Measurements from ENCODE around the gene GLIS1. TPM values are rescaled to one million over a fixed set of nuclear protein-coding genes. Genes with fewer than 3 reads are reported as not detected.

Gene GLIS1
- total RNA-seq, 1 experiment from 2014 or later = 0.24 TPM

DNA sequence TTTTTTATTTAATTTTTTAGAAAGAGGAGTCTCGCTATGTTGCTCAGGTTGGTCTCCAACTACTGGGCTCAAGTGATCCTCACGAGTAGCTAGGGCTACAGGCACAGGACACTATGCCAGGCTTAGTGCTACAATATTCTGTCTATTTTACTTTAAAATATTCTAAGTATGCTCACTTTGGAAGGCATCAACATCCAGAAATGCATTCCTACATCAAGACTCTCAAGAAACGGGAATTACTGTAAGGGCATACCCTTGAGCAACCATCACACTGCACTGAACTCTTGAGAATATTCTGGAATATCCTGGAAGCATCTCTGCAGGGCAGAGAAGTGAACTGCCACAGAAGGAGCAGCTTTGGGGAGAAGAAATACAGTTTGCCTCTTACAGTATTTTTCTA is 280.3 kb downstream of the GLIS1 start (continued):
- TF ChIP-seq ZNF425 (CRISPR knock-in tag; conservative IDR thresholded peaks at IDR 0.05) = no peak
- no peak for TF ChIP-seq FOXP1 (CRISPR knock-in tag; IDR thresholded peaks at IDR 0.05; ENCODE audit: borderline replicate concordance)
- TF ChIP-seq, protein P1, sequence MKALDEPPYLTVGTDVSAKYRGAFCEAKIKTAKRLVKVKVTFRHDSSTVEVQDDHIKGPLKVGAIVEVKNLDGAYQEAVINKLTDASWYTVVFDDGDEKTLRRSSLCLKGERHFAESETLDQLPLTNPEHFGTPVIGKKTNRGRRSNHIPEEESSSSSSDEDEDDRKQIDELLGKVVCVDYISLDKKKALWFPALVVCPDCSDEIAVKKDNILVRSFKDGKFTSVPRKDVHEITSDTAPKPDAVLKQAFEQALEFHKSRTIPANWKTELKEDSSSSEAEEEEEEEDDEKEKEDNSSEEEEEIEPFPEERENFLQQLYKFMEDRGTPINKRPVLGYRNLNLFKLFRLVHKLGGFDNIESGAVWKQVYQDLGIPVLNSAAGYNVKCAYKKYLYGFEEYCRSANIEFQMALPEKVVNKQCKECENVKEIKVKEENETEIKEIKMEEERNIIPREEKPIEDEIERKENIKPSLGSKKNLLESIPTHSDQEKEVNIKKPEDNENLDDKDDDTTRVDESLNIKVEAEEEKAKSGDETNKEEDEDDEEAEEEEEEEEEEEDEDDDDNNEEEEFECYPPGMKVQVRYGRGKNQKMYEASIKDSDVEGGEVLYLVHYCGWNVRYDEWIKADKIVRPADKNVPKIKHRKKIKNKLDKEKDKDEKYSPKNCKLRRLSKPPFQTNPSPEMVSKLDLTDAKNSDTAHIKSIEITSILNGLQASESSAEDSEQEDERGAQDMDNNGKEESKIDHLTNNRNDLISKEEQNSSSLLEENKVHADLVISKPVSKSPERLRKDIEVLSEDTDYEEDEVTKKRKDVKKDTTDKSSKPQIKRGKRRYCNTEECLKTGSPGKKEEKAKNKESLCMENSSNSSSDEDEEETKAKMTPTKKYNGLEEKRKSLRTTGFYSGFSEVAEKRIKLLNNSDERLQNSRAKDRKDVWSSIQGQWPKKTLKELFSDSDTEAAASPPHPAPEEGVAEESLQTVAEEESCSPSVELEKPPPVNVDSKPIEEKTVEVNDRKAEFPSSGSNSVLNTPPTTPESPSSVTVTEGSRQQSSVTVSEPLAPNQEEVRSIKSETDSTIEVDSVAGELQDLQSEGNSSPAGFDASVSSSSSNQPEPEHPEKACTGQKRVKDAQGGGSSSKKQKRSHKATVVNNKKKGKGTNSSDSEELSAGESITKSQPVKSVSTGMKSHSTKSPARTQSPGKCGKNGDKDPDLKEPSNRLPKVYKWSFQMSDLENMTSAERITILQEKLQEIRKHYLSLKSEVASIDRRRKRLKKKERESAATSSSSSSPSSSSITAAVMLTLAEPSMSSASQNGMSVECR (CRISPR knock-in tag; IDR thresholded peaks at IDR 0.05; ENCODE audit: borderline replicate concordance) = no peak
- TF ChIP-seq ZNF317 (CRISPR knock-in tag; IDR thresholded peaks at IDR 0.05; ENCODE audit: borderline replicate concordance, low read depth) = no peak
- no peak for TF ChIP-seq AFF4 (CRISPR knock-in tag; IDR thresholded peaks at IDR 0.05; ENCODE audit: borderline replicate concordance)
- no peak for TF ChIP-seq ZNF219 (CRISPR knock-in tag; IDR thresholded peaks at IDR 0.05; ENCODE audit: borderline replicate concordance)

Other genes with a start within 250 kb of the GLIS1 start
- 52.4 to 61.2 TPM (median 54.2 TPM) in 3 replicates for gene NDC1, start 99.1 kb upstream of the GLIS1 start, total RNA-seq (2021)
- 21.9 to 28.6 TPM (median 25.9 TPM) in 3 replicates for gene YIPF1, start 150.6 kb upstream of the GLIS1 start, total RNA-seq (2021)
- 0.23 TPM in 1 of 3 replicates, not detected in the others for gene DIO1, start 155.0 kb upstream of the GLIS1 start, total RNA-seq (2021)
- 22.6 to 27.9 TPM (median 26.3 TPM) in 3 replicates for gene IFT25, start 206.5 kb upstream of the GLIS1 start, total RNA-seq (2021)
- gene LRRC42, start 207.2 kb upstream of the GLIS1 start, total RNA-seq (2021) = 38.1 to 39.1 TPM (median 38.6 TPM) in 3 replicates